CD14-positive monocyte (primary cell): Measurements from ENCODE around the gene KDM4E. TPM values are rescaled to one million over a fixed set of nuclear protein-coding genes. Genes with fewer than 3 reads are reported as not detected.

ENCODE experiments used
- DNase-seq, 3 donors: peaks; one replicate each; pipeline ENCODE4 v3.0.0-alpha.2; 2011 to 2022
- H2AFZ ChIP-seq: 2 replicates; pipeline ENCODE4 v1.6.0; 2012; ENCODE audit warnings: mild to moderate bottlenecking, low read depth, low read length, inconsistent platforms; ENCODE audit not compliant: insufficient read depth, poor library complexity, severe bottlenecking
- H3K27ac ChIP-seq, 2 donors: 1 replicate in 1 of 2; 2 replicates in 1 of 2; pipeline ENCODE4 v1.5.1; 2012 to 2013; ENCODE audit warnings: low read length in 2 of 2, control low read depth in 1 of 2, inconsistent platforms in 1 of 2, low read depth in 1 of 2, mild to moderate bottlenecking in 1 of 2
- H3K27me3 ChIP-seq, 2 donors: one replicate each; pipeline versions ENCODE4 v1.6.0 to v1.6.1; 2011 to 2013; ENCODE audit warnings: low read length in 2 of 2; ENCODE audit not compliant: control insufficient read depth in 2 of 2, insufficient read depth in 2 of 2
- H3K36me3 ChIP-seq, 2 donors: replicated peaks in 1 of 2; 1 replicate in 1 of 2; 2 replicates in 1 of 2; pipeline versions ENCODE4 v1.5.1 to v1.6.1; 2012 to 2013; ENCODE audit warnings: low read length in 2 of 2, control low read depth in 1 of 2, inconsistent platforms in 1 of 2, mild to moderate bottlenecking in 1 of 2; ENCODE audit not compliant: insufficient read depth in 2 of 2, control insufficient read depth in 1 of 2
- H3K4me1 ChIP-seq, 2 donors: 1 replicate in 1 of 2; 2 replicates in 1 of 2; pipeline versions ENCODE4 v1.5.1 to v1.6.1; 2012 to 2013; ENCODE audit warnings: low read length in 2 of 2, control low read depth in 1 of 2, inconsistent platforms in 1 of 2, mild to moderate bottlenecking in 1 of 2, moderate library complexity in 1 of 2; ENCODE audit not compliant: insufficient read depth in 2 of 2, control insufficient read depth in 1 of 2
- H3K4me2 ChIP-seq: replicated peaks from 2 replicates; pipeline ENCODE3; 2012; ENCODE audit warnings: low read length, moderate library complexity, mild to moderate bottlenecking; ENCODE audit not compliant: poor library complexity, severe bottlenecking; ENCODE audit errors: extremely low read depth
- H3K4me3 ChIP-seq, 3 experiments: fragments of 200-600 bp in 1 of 3; sonication (generic) in 1 of 3; replicated peaks in 1 of 3; 1 replicate in 2 of 3; 2 replicates in 1 of 3; pipeline ENCODE4 v1.5.1; 2011 to 2013; ENCODE audit warnings: low read length in 3 of 3, mild to moderate bottlenecking in 3 of 3, control low read depth in 2 of 3, low read depth in 2 of 3, inconsistent platforms in 1 of 3, moderate library complexity in 1 of 3
- H3K79me2 ChIP-seq: 2 replicates; pipeline ENCODE4 v1.6.0; 2012; ENCODE audit warnings: mild to moderate bottlenecking, control low read depth, inconsistent platforms, low read length, moderate library complexity; ENCODE audit not compliant: insufficient read depth
- H3K9ac ChIP-seq: 2 replicates; pipeline ENCODE4 v1.6.0; 2017; ENCODE audit warnings: low read length, mild to moderate bottlenecking; ENCODE audit not compliant: insufficient read depth, poor library complexity, severe bottlenecking
- H3K9me3 ChIP-seq, 2 donors: replicated peaks in 1 of 2; 1 replicate in 1 of 2; 2 replicates in 1 of 2; pipeline versions ENCODE4 v1.5.1 to v1.6.1; 2012 to 2013; ENCODE audit warnings: low read length in 2 of 2, control low read depth in 1 of 2; ENCODE audit not compliant: control insufficient read depth in 1 of 2, insufficient read depth in 1 of 2
- H4K20me1 ChIP-seq: 2 replicates; pipeline ENCODE4 v1.6.0; 2012; ENCODE audit warnings: mild to moderate bottlenecking, low read length, control low read depth, moderate library complexity; ENCODE audit not compliant: insufficient read depth
- H3K27ac Mint-ChIP-seq, 7 donors: one replicate each; pipeline ENCODE4 v1.8.0; 2020; ENCODE audit warnings: mild to moderate bottlenecking in 7 of 7, mixed read lengths in 7 of 7, moderate library complexity in 6 of 7, inconsistent platforms in 2 of 7
- H3K27me3 Mint-ChIP-seq, 3 donors: one replicate each; pipeline ENCODE4 v1.8.0; 2021 to 2022; ENCODE audit warnings: low read depth in 3 of 3, mild to moderate bottlenecking in 3 of 3, mixed read lengths in 3 of 3, moderate library complexity in 3 of 3, inconsistent platforms in 1 of 3
- H3K36me3 Mint-ChIP-seq, 2 donors: one replicate each; pipeline ENCODE4 v1.8.0; 2020; ENCODE audit warnings: mixed read lengths in 2 of 2, inconsistent platforms in 1 of 2, mild to moderate bottlenecking in 1 of 2
- H3K4me1 Mint-ChIP-seq: one replicate; pipeline ENCODE4 v1.8.0; 2020; ENCODE audit warnings: mild to moderate bottlenecking, mixed read lengths
- H3K4me3 Mint-ChIP-seq, 2 donors: one replicate each; pipeline ENCODE4 v1.8.0; 2020; ENCODE audit warnings: mild to moderate bottlenecking in 2 of 2, mixed read lengths in 2 of 2, moderate library complexity in 1 of 2
- H3K9me3 Mint-ChIP-seq, 7 donors: one replicate each; pipeline ENCODE4 v1.8.0; 2020 to 2022; ENCODE audit warnings: mixed read lengths in 7 of 7, mild to moderate bottlenecking in 6 of 7, moderate library complexity in 6 of 7, inconsistent platforms in 2 of 7
- WGBS: methylation state at CpG from one replicate; pipeline ENCODE4 v1.1.5; 2013; ENCODE audit warnings: missing lambda C conversion rate; ENCODE audit not compliant: insufficient coverage; 5-methylcytosine and 5-hydroxymethylcytosine counted together
- intact Hi-C, 2 donors: fragments of 100-400 bp; cut with micrococcal nuclease; formaldehyde crosslinking; loops; one replicate each; pipeline versions ENCODE4 v1.15.0 to v1.15.1; 2023
- polyA plus RNA-seq, 3 donors: library from polyadenylated mRNA; depleted of rRNA in 1 of 3; unstranded in 2 of 3; stranded (reverse) in 1 of 3; fragments of 300-500 nt in 2 of 3; fragments of >200 nt in 1 of 3; fragmentation: Illumina TruSeq in 2 of 3; gene quantifications; 1 replicate in 2 of 3; 2 replicates in 1 of 3; pipeline ENCODE4 v1.2.3, GENCODE V29; 2012 to 2021
- TF ChIP-seq, protein P1 (sequence below): fragments of 200-600 bp; IDR thresholded peaks from one replicate; pipeline ENCODE4 v1.8.0; 2022; ENCODE audit warnings: antibody characterized with exemption, mild to moderate bottlenecking

KDM4E gene
- polyA plus RNA-seq, 3 donors, result not detected

DNA sequence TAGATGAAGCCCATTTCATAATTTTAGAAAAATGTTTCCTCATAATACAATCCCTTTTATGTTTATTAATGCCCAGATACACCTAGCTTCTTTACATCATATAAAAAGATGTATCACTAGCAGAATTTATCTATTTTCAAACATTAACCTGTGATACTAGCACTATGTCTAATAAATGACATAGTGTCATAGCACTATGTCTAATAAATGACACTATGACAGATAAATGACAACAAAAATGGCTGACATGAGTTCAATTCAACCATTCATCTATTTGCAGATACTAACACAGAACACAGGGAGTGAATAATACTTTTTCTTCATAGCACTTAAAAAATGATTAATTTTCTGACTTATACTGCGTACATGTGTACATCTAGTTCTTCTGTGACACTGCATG, 19.4 kb upstream of the KDM4E start:
- no peak overlapping the region for H2AFZ ChIP-seq
- H3K27me3 ChIP-seq, result no peaks in the 10 kb centered on the region
- H4K20me1 ChIP-seq, result no peaks in the 10 kb centered on the region
- Mint-ChIP-seq H3K4me3 (no peak overlapping the region), H3K4me1 (no peaks in the 10 kb centered on the region), H3K27me3 (peaks cover 1 to 5% (median 5%) of the 10 kb centered on the region in 3 donors), H3K27ac (no peak overlapping the region), H3K9me3 (peaks cover 0 to 2% (median 0%) of the 10 kb centered on the region in 7 donors), H3K36me3 (no peaks in the 10 kb centered on the region)
- no peak overlapping the region for H3K4me3 ChIP-seq
- no peaks in the 10 kb centered on the region for H3K79me2 ChIP-seq
- no peak overlapping the region for H3K4me2 ChIP-seq
- no peaks in the 10 kb centered on the region for H3K4me1 ChIP-seq
- H3K9ac ChIP-seq, result no peak overlapping the region
- intact Hi-C loops, result no loop called here
- TF ChIP-seq, protein P1, sequence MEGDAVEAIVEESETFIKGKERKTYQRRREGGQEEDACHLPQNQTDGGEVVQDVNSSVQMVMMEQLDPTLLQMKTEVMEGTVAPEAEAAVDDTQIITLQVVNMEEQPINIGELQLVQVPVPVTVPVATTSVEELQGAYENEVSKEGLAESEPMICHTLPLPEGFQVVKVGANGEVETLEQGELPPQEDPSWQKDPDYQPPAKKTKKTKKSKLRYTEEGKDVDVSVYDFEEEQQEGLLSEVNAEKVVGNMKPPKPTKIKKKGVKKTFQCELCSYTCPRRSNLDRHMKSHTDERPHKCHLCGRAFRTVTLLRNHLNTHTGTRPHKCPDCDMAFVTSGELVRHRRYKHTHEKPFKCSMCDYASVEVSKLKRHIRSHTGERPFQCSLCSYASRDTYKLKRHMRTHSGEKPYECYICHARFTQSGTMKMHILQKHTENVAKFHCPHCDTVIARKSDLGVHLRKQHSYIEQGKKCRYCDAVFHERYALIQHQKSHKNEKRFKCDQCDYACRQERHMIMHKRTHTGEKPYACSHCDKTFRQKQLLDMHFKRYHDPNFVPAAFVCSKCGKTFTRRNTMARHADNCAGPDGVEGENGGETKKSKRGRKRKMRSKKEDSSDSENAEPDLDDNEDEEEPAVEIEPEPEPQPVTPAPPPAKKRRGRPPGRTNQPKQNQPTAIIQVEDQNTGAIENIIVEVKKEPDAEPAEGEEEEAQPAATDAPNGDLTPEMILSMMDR, result no peak
- no peak for DNase-seq
- no peaks in the 10 kb centered on the region for H3K36me3 ChIP-seq
- H3K27ac ChIP-seq, result no peak overlapping the region
- H3K9me3 ChIP-seq, result no peaks in the 10 kb centered on the region
- WGBS, result no CpG with 5 or more reads among the region's 1 CpG

DNA sequence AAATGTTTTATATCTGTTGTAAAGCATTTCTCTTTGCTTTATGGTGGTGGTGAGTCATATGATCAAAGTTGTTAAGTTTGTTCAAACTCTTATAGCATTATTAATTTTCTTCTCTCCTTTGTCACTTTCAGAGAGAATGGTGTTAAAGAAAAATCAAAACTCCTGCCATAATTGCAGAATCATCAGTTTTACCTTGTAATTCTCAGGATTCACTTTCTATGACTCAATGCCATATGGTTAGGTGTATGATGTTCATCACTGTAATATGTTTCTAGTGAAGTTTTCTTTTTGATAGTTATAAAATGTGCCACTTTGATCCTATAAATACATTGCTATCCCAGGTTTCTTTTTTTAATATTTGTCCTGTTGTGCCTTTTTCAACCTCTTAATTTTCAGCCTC, 13.7 kb upstream of the KDM4E start:
- Histone ChIP-seq H3K9ac (no peak overlapping the region), H3K9me3 (no peaks in the 10 kb centered on the region), H4K20me1 (no peaks in the 10 kb centered on the region), H2AFZ (no peak overlapping the region), H3K4me2 (no peak overlapping the region), H3K27ac (no peak overlapping the region), H3K27me3 (no peaks in the 10 kb centered on the region), H3K4me3 (no peak overlapping the region), H3K36me3 (no peaks in the 10 kb centered on the region), H3K4me1 (no peaks in the 10 kb centered on the region), H3K79me2 (no peaks in the 10 kb centered on the region)
- no peak overlapping the region for H3K27ac Mint-ChIP-seq
- intact Hi-C loops, result no loop called here
- peaks cover 0 to 2% (median 0%) of the 10 kb centered on the region in 7 donors for H3K9me3 Mint-ChIP-seq
- no peaks in the 10 kb centered on the region for H3K36me3 Mint-ChIP-seq
- TF ChIP-seq, protein P1, result no peak
- no peaks in the 10 kb centered on the region for H3K4me1 Mint-ChIP-seq
- H3K27me3 Mint-ChIP-seq, result peaks cover 2 to 12% (median 4%) of the 10 kb centered on the region in 3 donors
- no peak for DNase-seq
- H3K4me3 Mint-ChIP-seq, result no peak overlapping the region
